Bronchial epithelial cell (primary cell): ENCODE data around the gene SLIT3. TPM values are rescaled to one million over a fixed set of nuclear protein-coding genes. Genes with fewer than 3 reads are reported as not detected.
A peak's percentile ranks its signal among the peaks of the same experiment; 100 is the strongest.

ENCODE experiments used
- DNase-seq: peaks from one replicate; pipeline ENCODE4 v3.0.0-alpha.2; 2010; ENCODE audit warnings: low read depth
- FAIRE-seq: peaks from 2 replicates; lab custom pipeline; 2011; peaks lifted over from hg19 to GRCh38; lab: Jason Lieb, UNC
- H3K27me3 ChIP-seq: 2 replicates; pipeline ENCODE4 v1.5.1; 2011; ENCODE audit warnings: low read length; ENCODE audit not compliant: control insufficient read depth, insufficient read depth
- H3K36me3 ChIP-seq: 2 replicates; pipeline ENCODE4 v1.5.1; 2011; ENCODE audit warnings: low read length; ENCODE audit not compliant: control insufficient read depth, insufficient read depth
- H3K4me3 ChIP-seq: 2 replicates; pipeline ENCODE4 v1.5.1; 2011; ENCODE audit warnings: mild to moderate bottlenecking, low read depth, low read length, control low read depth
- CTCF ChIP-seq: IDR thresholded peaks from 2 replicates; pipeline ENCODE4 v1.5.1; 2011; ENCODE audit warnings: mild to moderate bottlenecking, moderate library complexity, low read length, control low read depth, inconsistent platforms; ENCODE audit not compliant: insufficient read depth, severe bottlenecking
- total RNA-seq: library from RNA; depleted of rRNA; stranded (reverse); fragments of >200 nt; gene quantifications from 2 replicates; pipeline ENCODE4 v1.2.1, GENCODE V29; 2014

The SLIT3 gene
- total RNA-seq, 1 donor from 2014 or later: 0.79 TPM

GRCh38 chr5:168939156-168939800 lies 361.7 kb downstream of the SLIT3 start:
- Histone ChIP-seq H3K27me3 (no peaks in the 10 kb centered on the region), H3K36me3 (no peaks in the 10 kb centered on the region), H3K4me3 (no peak overlapping the region)
- FAIRE-seq (no peak), DNase-seq (peak; percentile 12)
- TF ChIP-seq CTCF: no peak

GRCh38 chr5:168936511-168936910 lies 364.4 kb downstream of the SLIT3 start:
- no peak for TF ChIP-seq CTCF
- no peaks in the 10 kb centered on the region for H3K27me3 ChIP-seq
- DNase-seq (no peak), FAIRE-seq (no peak)
- H3K36me3 ChIP-seq: no peaks in the 10 kb centered on the region
- no peak overlapping the region for H3K4me3 ChIP-seq

- FAIRE-seq (no peak), DNase-seq (no peak)
- Histone ChIP-seq H3K36me3 (no peaks in the 10 kb centered on the region), H3K4me3 (no peak overlapping the region), H3K27me3 (no peaks in the 10 kb centered on the region)
- no peak for TF ChIP-seq CTCF
Observed at GRCh38 chr5:168935183-168935582, 365.8 kb downstream of the SLIT3 start.

GRCh38 chr5:168934169-168934568 lies 366.8 kb downstream of the SLIT3 start:
- Histone ChIP-seq H3K4me3 (no peak overlapping the region), H3K27me3 (no peaks in the 10 kb centered on the region), H3K36me3 (no peaks in the 10 kb centered on the region)
- DNase-seq (no peak), FAIRE-seq (no peak)
- TF ChIP-seq CTCF: no peak

- no peaks in the 10 kb centered on the region for H3K27me3 ChIP-seq
- DNase-seq (no peak), FAIRE-seq (no peak)
- no peak for TF ChIP-seq CTCF
- no peak overlapping the region for H3K4me3 ChIP-seq
- no peaks in the 10 kb centered on the region for H3K36me3 ChIP-seq
Observed at GRCh38 chr5:168932400-168933189, 368.3 kb downstream of the SLIT3 start.
